Measurements from ENCODE around the gene LRRC36. TPM values are rescaled to one million over a fixed set of nuclear protein-coding genes. Genes with fewer than 3 reads are reported as not detected.
"Not testable (repeated sequence)": the region's sequence is repeated elsewhere in the genome, so short reads cannot be mapped to it uniquely, and the experiment has no call there.

LRRC36 gene
- total RNA-seq, 1 donor from 2014 or later = 42.1 TPM

DNA sequence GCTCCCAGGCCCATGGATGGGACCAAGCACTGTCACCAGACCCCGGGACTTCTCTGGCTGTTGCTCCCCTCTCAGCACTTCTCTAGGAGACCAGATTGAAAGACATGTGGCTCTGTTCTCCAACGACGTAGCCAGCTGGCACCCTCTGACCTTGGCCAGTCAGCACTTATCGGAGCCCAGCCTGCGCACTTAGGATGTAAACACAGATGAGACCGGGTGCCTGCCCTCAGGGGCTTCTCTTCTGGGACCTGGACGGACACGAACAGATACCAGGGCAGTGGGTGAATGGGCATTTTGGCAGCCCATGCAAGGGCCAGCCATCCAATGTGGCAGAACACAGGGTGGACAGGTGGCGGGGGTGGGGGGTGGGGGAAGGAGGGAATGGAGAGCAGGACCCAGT is 83.0 kb downstream of the LRRC36 start:
- TF ChIP-seq, protein P1, sequence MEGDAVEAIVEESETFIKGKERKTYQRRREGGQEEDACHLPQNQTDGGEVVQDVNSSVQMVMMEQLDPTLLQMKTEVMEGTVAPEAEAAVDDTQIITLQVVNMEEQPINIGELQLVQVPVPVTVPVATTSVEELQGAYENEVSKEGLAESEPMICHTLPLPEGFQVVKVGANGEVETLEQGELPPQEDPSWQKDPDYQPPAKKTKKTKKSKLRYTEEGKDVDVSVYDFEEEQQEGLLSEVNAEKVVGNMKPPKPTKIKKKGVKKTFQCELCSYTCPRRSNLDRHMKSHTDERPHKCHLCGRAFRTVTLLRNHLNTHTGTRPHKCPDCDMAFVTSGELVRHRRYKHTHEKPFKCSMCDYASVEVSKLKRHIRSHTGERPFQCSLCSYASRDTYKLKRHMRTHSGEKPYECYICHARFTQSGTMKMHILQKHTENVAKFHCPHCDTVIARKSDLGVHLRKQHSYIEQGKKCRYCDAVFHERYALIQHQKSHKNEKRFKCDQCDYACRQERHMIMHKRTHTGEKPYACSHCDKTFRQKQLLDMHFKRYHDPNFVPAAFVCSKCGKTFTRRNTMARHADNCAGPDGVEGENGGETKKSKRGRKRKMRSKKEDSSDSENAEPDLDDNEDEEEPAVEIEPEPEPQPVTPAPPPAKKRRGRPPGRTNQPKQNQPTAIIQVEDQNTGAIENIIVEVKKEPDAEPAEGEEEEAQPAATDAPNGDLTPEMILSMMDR (IDR thresholded peaks at IDR 0.05) = no peak
- DNase-seq (no peak), ATAC-seq (no peak)
- H3K9me3 ChIP-seq = no peaks in the 10 kb centered on the region
- no peak overlapping the region for H3K27ac ChIP-seq
- H3K4me3 ChIP-seq = no peak overlapping the region
- peaks cover 8% of the 10 kb centered on the region for H3K4me1 ChIP-seq
- intact Hi-C loops (cut with DNase I) = no loop called here
- H3K36me3 ChIP-seq = no peaks in the 10 kb centered on the region
- no peaks in the 10 kb centered on the region for H3K27me3 ChIP-seq (ENCODE audit: low read depth)

GRCh38 chr16:67411339-67411738 is 84.7 kb downstream of the LRRC36 start:
- Histone ChIP-seq H3K36me3 (no peaks in the 10 kb centered on the region), H3K4me3 (no peak overlapping the region), H3K27me3 (ENCODE audit: low read depth) (no peaks in the 10 kb centered on the region), H3K9me3 (no peaks in the 10 kb centered on the region), H3K27ac (no peak overlapping the region), H3K4me1 (peaks cover 20% of the 10 kb centered on the region)
- ATAC-seq (no peak), DNase-seq (no peak)
- TF ChIP-seq, protein P1 (IDR thresholded peaks at IDR 0.05) = no peak
- intact Hi-C loops (cut with DNase I) = no loop called here

GRCh38 chr16:67412294-67412693 is 85.7 kb downstream of the LRRC36 start:
- TF ChIP-seq, protein P1 (IDR thresholded peaks at IDR 0.05) = no peak

GRCh38 chr16:67413978-67414911 is 87.6 kb downstream of the LRRC36 start:
- no peaks in the 10 kb centered on the region for H3K36me3 ChIP-seq
- no peak overlapping the region for H3K4me3 ChIP-seq
- H3K9me3 ChIP-seq = no peaks in the 10 kb centered on the region
- DNase-seq = no peak
- TF ChIP-seq, protein P1 (IDR thresholded peaks at IDR 0.05) = no peak
- no peak for ATAC-seq
- H3K4me1 ChIP-seq = peaks cover 26% of the 10 kb centered on the region
- intact Hi-C loops (cut with DNase I) = no loop called here
- no peaks in the 10 kb centered on the region for H3K27me3 ChIP-seq (ENCODE audit: low read depth)
- H3K27ac ChIP-seq = no peak overlapping the region

More at GRCh38 chr16:67412294-67412693, 85.7 kb downstream of the LRRC36 start:
- DNase-seq (no peak), ATAC-seq (no peak)
- Histone ChIP-seq H3K27ac (no peak overlapping the region), H3K27me3 (ENCODE audit: low read depth) (no peaks in the 10 kb centered on the region), H3K4me3 (no peak overlapping the region), H3K9me3 (no peaks in the 10 kb centered on the region), H3K4me1 (peaks cover 26% of the 10 kb centered on the region), H3K36me3 (no peaks in the 10 kb centered on the region)
- intact Hi-C loops (cut with DNase I) = no loop called here

GRCh38 chr16:67415421-67415820 is 88.8 kb downstream of the LRRC36 start:
- DNase-seq; intact Hi-C loops (cut with DNase I); ATAC-seq; H3K36me3 ChIP-seq; H3K9me3 ChIP-seq; H3K27me3 ChIP-seq (ENCODE audit: low read depth): not testable (repeated sequence)
- Histone ChIP-seq H3K4me3 (peak overlapping the region; percentile 92), H3K4me1 (peaks cover 26% of the 10 kb centered on the region), H3K27ac (peak overlapping the region; percentile 84)

Data from lower lobe of right lung (tissue), 2 donors.